Cardiac septum (tissue), 1 donor: ENCODE data around the gene ATXN2L. TPM values are rescaled to one million over a fixed set of nuclear protein-coding genes. Genes with fewer than 3 reads are reported as not detected.

Experiments used
- DNase-seq: peaks from one replicate; pipeline ENCODE4 v3.0.0-alpha.2; 2020; ENCODE audit warnings: low spot score
- intact Hi-C: fragments of 100-400 bp; cut with DNase I; formaldehyde crosslinking; loops from one replicate; pipeline ENCODE4 v1.14.0; 2022
- total RNA-seq: library from RNA; stranded (reverse); fragmentation: NEBNext Ultra II Directional; extraction: Animal tissue kit (Norgen Biotek cat#: 25700); gene quantifications from one replicate; pipeline ENCODE4 v1.2.1, GENCODE V29; 2021
- donor health status: DM: no; HTN: no; CAD: no.

The ATXN2L gene
- total RNA-seq, 1 donor from 2014 or later, result 62.7 TPM

GRCh38 chr16:28835864-28836760 lies 13.3 kb downstream of the ATXN2L start:
- DNase-seq, result no peak
- intact Hi-C loops, result no loop called here

- intact Hi-C loops, result no loop called here
These were observed 13.9 kb downstream of the ATXN2L start for GRCh38 chr16:28836761-28837064.

GRCh38 chr16:28837672-28838557 lies 15.1 kb downstream of the ATXN2L start:
- DNase-seq, result no peak
- intact Hi-C loops, result no loop called here

More at GRCh38 chr16:28836761-28837064, 13.9 kb downstream of the ATXN2L start:
- DNase-seq, result no peak

GRCh38 chr16:28838558-28838918 lies 15.7 kb downstream of the ATXN2L start:
- no peak for DNase-seq
- intact Hi-C loops, result no loop called here

- DNase-seq, result no peak
- intact Hi-C loops, result no loop called here
These were observed 16.3 kb downstream of the ATXN2L start for GRCh38 chr16:28839004-28839639.

- no peak for DNase-seq
- intact Hi-C loops, result no loop called here
These were observed 17.1 kb downstream of the ATXN2L start for GRCh38 chr16:28839899-28840298.

- intact Hi-C loops, result no loop called here
- DNase-seq, result no peak
These were observed 19.9 kb downstream of the ATXN2L start for GRCh38 chr16:28842696-28843095.

- DNase-seq, result no peak
- intact Hi-C loops, result no loop called here
These were observed 21.0 kb downstream of the ATXN2L start for GRCh38 chr16:28843766-28844165.

GRCh38 chr16:28844226-28844885 lies 21.6 kb downstream of the ATXN2L start:
- no peak for DNase-seq
- intact Hi-C loops, result no loop called here

GRCh38 chr16:28845293-28845692 lies 22.5 kb downstream of the ATXN2L start:
- intact Hi-C loops, result no loop called here
- no peak for DNase-seq

GRCh38 chr16:28845761-28846079 lies 22.9 kb downstream of the ATXN2L start:
- no peak for DNase-seq
- intact Hi-C loops, result loop anchor here (1.0 to 2.0 kb wide), 4 partner anchors 18 to 105 kb away; partner anchors contain the start of genes NFATC2IP, RABEP2 and SH2B1

- peak; percentile 99 for DNase-seq
- intact Hi-C loops, result loop anchor here (1.0 to 2.0 kb wide), 4 partner anchors 17 to 104 kb away; partner anchors contain the start of genes NFATC2IP, RABEP2 and SH2B1
These were observed 23.5 kb downstream of the ATXN2L start, which contains the start of gene TUFM for GRCh38 chr16:28846080-28846932. TUFM (minus strand) TSS chr16:28846348; CDS start chr16:28846269, 79 bp downstream.

- intact Hi-C loops, result loop anchor here (1.0 to 2.0 kb wide), 4 partner anchors 16 to 103 kb away; partner anchors contain the start of genes NFATC2IP, RABEP2 and SH2B1
- no peak for DNase-seq
These were observed 24.1 kb downstream of the ATXN2L start for GRCh38 chr16:28846933-28847273.

- intact Hi-C loops, result no loop called here
- DNase-seq, result no peak
These were observed 35.6 kb downstream of the ATXN2L start for GRCh38 chr16:28858421-28858820.

- no peak for DNase-seq
- intact Hi-C loops, result no loop called here
These were observed 36.5 kb downstream of the ATXN2L start for GRCh38 chr16:28859326-28859725.

GRCh38 chr16:28863929-28864793 lies 41.4 kb downstream of the ATXN2L start:
- no peak for DNase-seq
- intact Hi-C loops, result loop anchor here (1.0 to 2.0 kb wide), 2 partner anchors 18 to 39 kb away; partner anchors contain the start of gene TUFM

GRCh38 chr16:28865001-28865688 lies 42.3 kb downstream of the ATXN2L start:
- intact Hi-C loops, result loop anchor here (2.0 to 5.0 kb wide), 2 partner anchors 40 to 82 kb away; no protein-coding TSS in a partner anchor

More at GRCh38 chr16:28865001-28865688, 42.3 kb downstream of the ATXN2L start:
- no peak for DNase-seq
